Left ventricle myocardium inferior (tissue), 1 donor: ENCODE data around the gene MMD2. TPM values are rescaled to one million over a fixed set of nuclear protein-coding genes. Genes with fewer than 3 reads are reported as not detected.

Experiments
- DNase-seq: peaks from one replicate; pipeline ENCODE4 v3.0.0-alpha.2; 2020
- H3K27ac ChIP-seq: fragments of 200-600 bp; replicated peaks from 2 replicates; pipeline ENCODE4 v1.8.0; 2021
- H3K27me3 ChIP-seq: fragments of 200-600 bp; 2 replicates; pipeline ENCODE4 v1.8.0; 2021; ENCODE audit warnings: low read depth
- H3K36me3 ChIP-seq: fragments of 200-600 bp; 2 replicates; pipeline ENCODE4 v1.8.0; 2021
- H3K4me1 ChIP-seq: fragments of 200-600 bp; 2 replicates; pipeline ENCODE4 v1.8.0; 2021
- H3K4me3 ChIP-seq: fragments of 200-600 bp; 2 replicates; pipeline ENCODE4 v1.8.0; 2021; ENCODE audit warnings: mild to moderate bottlenecking, moderate library complexity
- H3K9me3 ChIP-seq: fragments of 200-600 bp; replicated peaks from 2 replicates; pipeline ENCODE4 v1.8.0; 2021
- CTCF ChIP-seq: fragments of 200-600 bp; IDR thresholded peaks from 2 replicates; pipeline ENCODE4 v1.8.0; 2021; ENCODE audit warnings: antibody characterized with exemption, mild to moderate bottlenecking, borderline replicate concordance
- intact Hi-C: fragments of 100-400 bp; cut with micrococcal nuclease; formaldehyde crosslinking; loops from one replicate; pipeline ENCODE4 v1.11.0; 2022
- total RNA-seq: library from RNA; stranded (reverse); fragmentation: NEBNext Ultra II Directional; extraction: Animal tissue kit (Norgen Biotek cat#: 25700); gene quantifications from one replicate; pipeline ENCODE4 v1.2.1, GENCODE V29; 2021
- donor health status: DM: no; HTN: yes; CAD: no; lungs with severe emphysema.

MMD2 gene
- total RNA-seq, 1 donor from 2014 or later, result not detected

- Histone ChIP-seq H3K27ac (no peak overlapping the region), H3K36me3 (no peaks in the 10 kb centered on the region), H3K4me1 (no peaks in the 10 kb centered on the region), H3K9me3 (peaks cover 10% of the 10 kb centered on the region), H3K4me3 (no peak overlapping the region), H3K27me3 (peaks cover 93% of the 10 kb centered on the region)
- TF ChIP-seq CTCF, result no peak
- no peak for DNase-seq
- intact Hi-C loops, result no loop called here
These were observed 7.7 kb downstream of the MMD2 start for GRCh38 chr7:4951304-4951703.

GRCh38 chr7:4948402-4948801, 10.6 kb downstream of the MMD2 start:
- Histone ChIP-seq H3K4me3 (no peak overlapping the region), H3K9me3 (peaks cover 10% of the 10 kb centered on the region), H3K27me3 (peaks cover 77% of the 10 kb centered on the region), H3K27ac (no peak overlapping the region), H3K36me3 (no peaks in the 10 kb centered on the region), H3K4me1 (no peaks in the 10 kb centered on the region)
- no peak for TF ChIP-seq CTCF
- DNase-seq, result no peak
- intact Hi-C loops, result no loop called here

GRCh38 chr7:4945949-4946348, 13.0 kb downstream of the MMD2 start:
- Histone ChIP-seq H3K4me3 (no peak overlapping the region), H3K27me3 (peaks cover 58% of the 10 kb centered on the region), H3K4me1 (no peaks in the 10 kb centered on the region), H3K27ac (no peak overlapping the region), H3K9me3 (peaks cover 10% of the 10 kb centered on the region), H3K36me3 (no peaks in the 10 kb centered on the region)
- no peak for DNase-seq
- no peak for TF ChIP-seq CTCF
- intact Hi-C loops, result no loop called here

GRCh38 chr7:4944939-4945338, 14.0 kb downstream of the MMD2 start:
- Histone ChIP-seq H3K4me3 (no peak overlapping the region), H3K4me1 (no peaks in the 10 kb centered on the region), H3K9me3 (peaks cover 10% of the 10 kb centered on the region), H3K36me3 (no peaks in the 10 kb centered on the region), H3K27me3 (peaks cover 60% of the 10 kb centered on the region), H3K27ac (no peak overlapping the region)
- intact Hi-C loops, result no loop called here
- no peak for TF ChIP-seq CTCF
- no peak for DNase-seq

GRCh38 chr7:4943297-4943696, 15.7 kb downstream of the MMD2 start:
- intact Hi-C loops, result no loop called here
- H3K4me3 ChIP-seq, result no peak overlapping the region
- no peak overlapping the region for H3K27ac ChIP-seq
- no peaks in the 10 kb centered on the region for H3K36me3 ChIP-seq
- peaks cover 58% of the 10 kb centered on the region for H3K27me3 ChIP-seq
- TF ChIP-seq CTCF, result no peak
- peaks cover 4% of the 10 kb centered on the region for H3K9me3 ChIP-seq
- no peak for DNase-seq
- H3K4me1 ChIP-seq, result no peaks in the 10 kb centered on the region
